Endodermal cell (in vitro differentiated cells): ENCODE data around the gene ZNF75A. TPM values are rescaled to one million over a fixed set of nuclear protein-coding genes. Genes with fewer than 3 reads are reported as not detected.

Experiments
- DNase-seq: peaks from one replicate; pipeline ENCODE4 v3.0.0-alpha.2; 2017
- H3K27ac ChIP-seq: 2 replicates; pipeline ENCODE4 v1.5.1; 2013; ENCODE audit warnings: mild to moderate bottlenecking, low read depth, low read length, moderate library complexity
- H3K27me3 ChIP-seq: 2 replicates; pipeline ENCODE4 v1.6.1; 2013; ENCODE audit warnings: mild to moderate bottlenecking, low read length, moderate library complexity; ENCODE audit not compliant: insufficient read depth, control insufficient read depth, poor library complexity, severe bottlenecking
- H3K36me3 ChIP-seq: 2 replicates; pipeline ENCODE4 v1.7.0; 2013; ENCODE audit warnings: mild to moderate bottlenecking, low read length, moderate library complexity; ENCODE audit not compliant: control insufficient read depth, insufficient read depth
- H3K4me1 ChIP-seq: one replicate; pipeline ENCODE4 v1.7.0; 2013; ENCODE audit warnings: low read length; ENCODE audit not compliant: control insufficient read depth, insufficient read depth
- H3K4me3 ChIP-seq: 2 replicates; pipeline ENCODE4 v1.5.1; 2013; ENCODE audit warnings: mild to moderate bottlenecking, low read length, moderate library complexity
- H3K9ac ChIP-seq: 2 replicates; pipeline ENCODE4 v1.6.1; 2013; ENCODE audit warnings: mild to moderate bottlenecking, low read length, moderate library complexity; ENCODE audit not compliant: poor library complexity, severe bottlenecking; ENCODE audit errors: extremely low read depth
- H3K9me3 ChIP-seq: 2 replicates; pipeline ENCODE4 v1.6.1; 2013; ENCODE audit warnings: mild to moderate bottlenecking, low read length, moderate library complexity; ENCODE audit not compliant: control insufficient read depth
- H3K27ac Mint-ChIP-seq: 2 replicates; pipeline ENCODE4 v1.8.0; 2020; ENCODE audit warnings: mixed read lengths
- H3K27me3 Mint-ChIP-seq: 2 replicates; pipeline ENCODE4 v1.8.0; 2021; ENCODE audit warnings: mild to moderate bottlenecking, mixed read lengths; ENCODE audit not compliant: insufficient read depth
- H3K36me3 Mint-ChIP-seq: 2 replicates; pipeline ENCODE4 v1.8.0; 2020; ENCODE audit warnings: low read depth, mixed read lengths
- H3K4me1 Mint-ChIP-seq: 2 replicates; pipeline ENCODE4 v1.8.0; 2020; ENCODE audit warnings: mixed read lengths
- H3K4me3 Mint-ChIP-seq: 2 replicates; pipeline ENCODE4 v1.8.0; 2020; ENCODE audit warnings: mild to moderate bottlenecking, moderate library complexity, mixed read lengths
- H3K9me3 Mint-ChIP-seq: 2 replicates; pipeline ENCODE4 v1.8.0; 2020; ENCODE audit warnings: mild to moderate bottlenecking, mixed read lengths
- WGBS, 2 experiments: methylation state at CpG; one replicate each; pipeline versions ENCODE4 v1.1.5 to v1.1.7; 2013; ENCODE audit warnings: missing lambda C conversion rate in 2 of 2, mixed read lengths in 1 of 2; ENCODE audit not compliant: insufficient coverage in 1 of 2, insufficient read length in 1 of 2; 5-methylcytosine and 5-hydroxymethylcytosine counted together
- total RNA-seq, 2 donors: library from RNA; stranded (reverse); fragmentation: NEBNext Ultra II Directional in 1 of 2; extraction: Animal tissue kit (Norgen Biotek cat#: 25700) in 1 of 2; gene quantifications; 2 replicates in 1 of 2; 3 replicates in 1 of 2; pipeline ENCODE4 v1.2.1, GENCODE V29; 2021
- TF ChIP-seq, protein P1 (sequence below): fragments of 200-600 bp; sonication (generic); conservative IDR thresholded peaks from 2 replicates; pipeline ENCODE4 v1.5.0; 2021; ENCODE audit warnings: antibody characterized with exemption, mild to moderate bottlenecking

Gene ZNF75A
- total RNA-seq, 2 donors from 2014 or later: 23.0 to 44.0 TPM

DNA sequence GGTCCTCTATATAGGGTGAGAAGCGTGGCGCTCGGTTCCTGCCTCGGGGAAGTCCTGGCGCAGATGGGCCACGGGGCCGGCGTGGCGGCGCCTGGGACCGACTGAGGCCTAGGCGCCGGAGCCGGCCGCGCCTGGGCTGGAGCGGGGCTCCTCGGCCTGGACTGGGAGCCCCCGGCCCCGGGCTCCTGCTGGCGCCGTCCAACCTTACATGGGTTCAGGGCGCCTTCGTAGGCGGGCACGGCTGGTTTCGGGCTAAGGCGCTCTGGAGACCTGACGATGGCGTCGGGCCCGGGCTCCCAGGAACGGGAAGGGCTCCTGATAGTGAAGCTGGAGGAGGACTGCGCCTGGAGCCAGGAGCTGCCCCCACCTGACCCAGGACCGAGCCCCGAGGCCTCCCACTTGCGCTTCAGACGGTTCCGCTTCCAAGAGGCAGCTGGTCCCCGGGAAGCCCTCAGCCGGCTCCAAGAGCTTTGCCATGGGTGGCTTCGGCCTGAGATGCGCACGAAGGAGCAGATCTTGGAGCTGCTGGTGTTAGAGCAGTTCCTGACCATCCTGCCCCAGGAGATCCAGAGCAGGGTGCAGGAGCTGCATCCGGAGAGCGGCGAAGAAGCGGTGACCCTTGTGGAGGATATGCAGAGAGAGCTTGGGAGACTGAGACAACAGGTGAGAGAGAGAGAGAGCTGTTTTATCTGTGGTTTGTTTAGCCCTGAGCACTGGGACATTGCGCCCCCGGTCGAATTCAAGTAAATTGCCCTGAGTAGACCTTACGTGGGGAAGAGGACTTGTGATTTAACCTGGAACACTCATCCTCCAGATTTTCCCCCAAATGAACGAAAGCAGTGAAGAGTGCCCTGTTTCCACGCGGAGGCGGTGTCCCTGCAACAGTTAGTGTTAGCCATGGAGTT is 21.5 kb upstream of the ZNF75A start:
- Mint-ChIP-seq H3K9me3 (peaks cover 39% of the 10 kb centered on the region), H3K4me3 (peak overlapping the region; percentile 70), H3K36me3 (peaks cover 49% of the 10 kb centered on the region), H3K4me1 (peaks cover 8% of the 10 kb centered on the region), H3K27me3 (peaks cover 7% of the 10 kb centered on the region), H3K27ac (peak overlapping the region; percentile 99)
- peaks cover 32% of the 10 kb centered on the region for H3K9me3 ChIP-seq
- DNase-seq: peak; percentile 61
- H3K4me1 ChIP-seq: no peaks in the 10 kb centered on the region
- peak overlapping the region; percentile 99 for H3K27ac ChIP-seq
- WGBS, 2 experiments: 6 to 11% methylated on average over 29 to 56 of the region's 56 CpGs
- H3K27me3 ChIP-seq: peaks cover 12% of the 10 kb centered on the region
- TF ChIP-seq, protein P1, sequence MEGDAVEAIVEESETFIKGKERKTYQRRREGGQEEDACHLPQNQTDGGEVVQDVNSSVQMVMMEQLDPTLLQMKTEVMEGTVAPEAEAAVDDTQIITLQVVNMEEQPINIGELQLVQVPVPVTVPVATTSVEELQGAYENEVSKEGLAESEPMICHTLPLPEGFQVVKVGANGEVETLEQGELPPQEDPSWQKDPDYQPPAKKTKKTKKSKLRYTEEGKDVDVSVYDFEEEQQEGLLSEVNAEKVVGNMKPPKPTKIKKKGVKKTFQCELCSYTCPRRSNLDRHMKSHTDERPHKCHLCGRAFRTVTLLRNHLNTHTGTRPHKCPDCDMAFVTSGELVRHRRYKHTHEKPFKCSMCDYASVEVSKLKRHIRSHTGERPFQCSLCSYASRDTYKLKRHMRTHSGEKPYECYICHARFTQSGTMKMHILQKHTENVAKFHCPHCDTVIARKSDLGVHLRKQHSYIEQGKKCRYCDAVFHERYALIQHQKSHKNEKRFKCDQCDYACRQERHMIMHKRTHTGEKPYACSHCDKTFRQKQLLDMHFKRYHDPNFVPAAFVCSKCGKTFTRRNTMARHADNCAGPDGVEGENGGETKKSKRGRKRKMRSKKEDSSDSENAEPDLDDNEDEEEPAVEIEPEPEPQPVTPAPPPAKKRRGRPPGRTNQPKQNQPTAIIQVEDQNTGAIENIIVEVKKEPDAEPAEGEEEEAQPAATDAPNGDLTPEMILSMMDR: no peak
- peaks cover 38% of the 10 kb centered on the region for H3K36me3 ChIP-seq
- peak overlapping the region; percentile 92 for H3K4me3 ChIP-seq
- peak overlapping the region; percentile 95 for H3K9ac ChIP-seq

DNA sequence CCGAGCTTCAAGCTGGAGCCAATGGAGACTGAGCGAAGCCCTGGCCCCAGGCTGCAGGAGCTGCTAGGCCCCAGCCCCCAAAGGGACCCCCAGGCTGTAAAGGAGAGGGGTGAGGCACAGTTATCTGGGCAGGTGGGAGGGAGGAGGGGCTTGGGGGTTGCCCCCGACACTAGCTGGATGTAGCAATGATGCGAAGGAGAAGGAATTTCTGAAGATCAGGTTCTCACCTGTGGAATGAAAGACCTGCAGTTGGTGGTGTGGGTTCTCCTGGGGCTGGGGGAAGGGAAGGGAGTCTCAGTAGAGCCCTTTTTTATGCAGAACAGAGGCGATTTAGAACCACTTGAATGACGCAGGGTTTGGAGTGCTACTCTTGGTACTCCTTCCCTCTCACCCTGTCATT is 20.2 kb upstream of the ZNF75A start:
- Mint-ChIP-seq H3K27me3 (no peaks in the 10 kb centered on the region), H3K4me3 (peak overlapping the region; percentile 70), H3K36me3 (peaks cover 62% of the 10 kb centered on the region), H3K4me1 (peaks cover 8% of the 10 kb centered on the region), H3K27ac (no peak overlapping the region), H3K9me3 (peaks cover 52% of the 10 kb centered on the region)
- no peak overlapping the region for H3K9ac ChIP-seq
- H3K36me3 ChIP-seq: peaks cover 51% of the 10 kb centered on the region
- peak overlapping the region; percentile 92 for H3K4me3 ChIP-seq
- no peaks in the 10 kb centered on the region for H3K27me3 ChIP-seq
- no peak for DNase-seq
- H3K9me3 ChIP-seq: peaks cover 46% of the 10 kb centered on the region
- H3K27ac ChIP-seq: no peak overlapping the region
- TF ChIP-seq, protein P1: no peak
- WGBS, 2 experiments: 82 to 88% methylated on average over 4 to 6 of the region's 6 CpGs
- no peaks in the 10 kb centered on the region for H3K4me1 ChIP-seq

DNA sequence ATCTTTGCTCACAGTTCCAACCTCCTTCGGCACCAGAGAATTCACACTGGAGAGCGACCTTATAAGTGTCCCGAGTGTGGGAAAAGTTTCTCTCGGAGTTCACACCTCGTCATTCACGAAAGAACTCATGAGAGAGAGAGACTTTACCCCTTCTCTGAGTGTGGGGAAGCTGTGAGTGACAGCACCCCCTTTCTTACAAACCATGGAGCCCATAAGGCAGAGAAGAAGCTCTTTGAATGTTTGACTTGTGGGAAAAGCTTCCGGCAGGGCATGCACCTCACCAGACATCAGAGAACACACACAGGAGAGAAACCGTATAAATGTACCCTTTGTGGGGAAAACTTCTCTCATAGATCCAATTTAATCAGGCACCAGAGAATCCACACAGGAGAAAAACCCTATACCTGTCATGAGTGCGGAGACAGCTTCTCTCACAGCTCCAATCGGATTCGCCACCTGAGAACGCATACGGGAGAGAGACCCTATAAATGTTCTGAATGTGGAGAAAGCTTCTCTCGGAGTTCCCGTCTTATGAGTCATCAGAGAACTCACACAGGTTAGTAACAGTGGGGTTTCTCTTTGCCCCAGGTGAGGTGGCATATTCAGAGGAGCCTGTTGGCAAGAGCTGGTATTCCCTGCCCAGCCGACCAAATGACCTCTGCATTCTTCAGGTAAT is 15.2 kb upstream of the ZNF75A start:
- no peak overlapping the region for H3K27ac ChIP-seq
- peaks cover 88% of the 10 kb centered on the region for H3K36me3 ChIP-seq
- WGBS, 2 experiments: 96 to 98% methylated on average over 9 to 16 of the region's 16 CpGs

More for the DNA sequence above, 15.2 kb upstream of the ZNF75A start:
- H3K9ac ChIP-seq: no peak overlapping the region
- Mint-ChIP-seq H3K9me3 (peaks cover 92% of the 10 kb centered on the region), H3K36me3 (peaks cover 97% of the 10 kb centered on the region), H3K27ac (no peak overlapping the region), H3K27me3 (no peaks in the 10 kb centered on the region), H3K4me3 (no peak overlapping the region), H3K4me1 (no peaks in the 10 kb centered on the region)
- H3K27me3 ChIP-seq: no peaks in the 10 kb centered on the region
- no peak for DNase-seq
- H3K4me3 ChIP-seq: peak overlapping the region; percentile 70
- TF ChIP-seq, protein P1: no peak
- H3K9me3 ChIP-seq: peaks cover 81% of the 10 kb centered on the region
- H3K4me1 ChIP-seq: no peaks in the 10 kb centered on the region
